HepG2 (cell line): ENCODE results near the gene HSD3B7. TPM values are rescaled to one million over a fixed set of nuclear protein-coding genes. Genes with fewer than 3 reads are reported as not detected.

ENCODE experiments used
- CBX2 ChIP-seq, 2 experiments: fragments of 200-600 bp in 1 of 2; sonication (generic); formaldehyde crosslinking in 1 of 2; IDR thresholded peaks; 2 replicates each; pipeline versions ENCODE4 v1.7.0 to v1.8.1; 2018 to 2022; ENCODE audit warnings: low read depth in 2 of 2, low read length in 1 of 2, mild to moderate bottlenecking in 1 of 2, missing genetic modification reagents in 1 of 2
- HNF4A ChIP-seq: sonication (generic); formaldehyde crosslinking; IDR thresholded peaks from 2 replicates; pipeline ENCODE4 v1.4.0; 2020; ENCODE audit warnings: missing genetic modification reagents
- HOXA3 ChIP-seq: sonication (generic); formaldehyde crosslinking; IDR thresholded peaks from 2 replicates; pipeline ENCODE4 v1.5.0; 2020; ENCODE audit warnings: missing genetic modification reagents
- KDM5B ChIP-seq: sonication (generic); formaldehyde crosslinking; IDR thresholded peaks from 2 replicates; pipeline ENCODE4 v1.4.0; 2020; ENCODE audit warnings: missing genetic modification reagents, mild to moderate bottlenecking, borderline replicate concordance
- POLR2AphosphoS5 ChIP-seq: IDR thresholded peaks from 2 replicates; pipeline ENCODE4 v1.6.1; 2012; ENCODE audit warnings: low read depth, low read length
- REL ChIP-seq: sonication (generic); formaldehyde crosslinking; conservative IDR thresholded peaks from 2 replicates; pipeline ENCODE4 v1.8.0; 2022; ENCODE audit warnings: mild to moderate bottlenecking, missing genetic modification reagents, moderate library complexity
- SAFB2 ChIP-seq: sonication (generic); formaldehyde crosslinking; IDR thresholded peaks from 2 replicates; pipeline ENCODE4 v1.5.1; 2020; ENCODE audit warnings: missing genetic modification reagents, low read depth, mild to moderate bottlenecking, borderline replicate concordance
- SRY ChIP-seq: sonication (generic); formaldehyde crosslinking; IDR thresholded peaks from 2 replicates; pipeline ENCODE4 v1.8.0; 2022; ENCODE audit warnings: mild to moderate bottlenecking, missing genetic modification reagents
- U2AF1 ChIP-seq: fragments of 200-400 bp; formaldehyde crosslinking; optimal IDR thresholded peaks from 2 replicates; pipeline ENCODE3; 2017; ENCODE audit warnings: mild to moderate bottlenecking, low read depth, low read length
- ZNF292 ChIP-seq: sonication (generic); formaldehyde crosslinking; IDR thresholded peaks from 2 replicates; pipeline ENCODE4 v1.8.1; 2022; ENCODE audit warnings: mild to moderate bottlenecking, low read depth, missing genetic modification reagents, borderline replicate concordance
- ZNF432 ChIP-seq: sonication (generic); formaldehyde crosslinking; IDR thresholded peaks from 2 replicates; pipeline ENCODE4 v1.5.0; 2020; ENCODE audit warnings: missing genetic modification reagents, mild to moderate bottlenecking, borderline replicate concordance
- ZNF614 ChIP-seq: IDR thresholded peaks from 2 replicates; pipeline ENCODE4 v1.6.1; 2018; ENCODE audit warnings: missing biosample characterization, missing genetic modification reagents, inconsistent platforms, borderline replicate concordance
- polyA plus RNA-seq, 8 experiments: library from polyadenylated mRNA; depleted of rRNA in 3 of 8; stranded (reverse) in 7 of 8; unstranded in 1 of 8; fragments of >200 nt; fragmentation: Illumina TruSeq in 4 of 8; extraction: Trizol in 4 of 8; gene quantifications; 2 replicates each; pipeline versions ENCODE4 v1.2.1 to v1.2.3, GENCODE V29; 2011 to 2016; ENCODE audit warnings: low read depth in 4 of 8, missing spikeins in 1 of 8, mixed read lengths in 1 of 8; ENCODE audit not compliant: insufficient read depth in 1 of 8
- total RNA-seq, 5 experiments: library from RNA; depleted of rRNA; stranded (reverse); fragments of >200 nt; fragmentation: Illumina TruSeq; extraction: Trizol; gene quantifications; 2 replicates each; pipeline ENCODE4 v1.2.3, GENCODE V29; 2016; ENCODE audit warnings: low read depth in 1 of 5
- TF ChIP-seq, protein P1 (sequence below), 2 experiments: IDR thresholded peaks; 2 replicates each; pipeline ENCODE4 v1.6.1; 2011 to 2012; ENCODE audit warnings: low read length in 2 of 2, borderline replicate concordance in 1 of 2, low read depth in 1 of 2, mild to moderate bottlenecking in 1 of 2, moderate library complexity in 1 of 2
- TF ChIP-seq, protein P2 (sequence below): sonication (generic); formaldehyde crosslinking; IDR thresholded peaks from 2 replicates; pipeline ENCODE4 v1.5.0; 2020; ENCODE audit warnings: mild to moderate bottlenecking, missing genetic modification reagents
- TF ChIP-seq, protein P3 (sequence below): sonication (generic); formaldehyde crosslinking; IDR thresholded peaks from 2 replicates; pipeline ENCODE4 v1.4.0; 2020; ENCODE audit warnings: missing genetic modification reagents
- TF ChIP-seq, protein P4 (sequence below): sonication (generic); formaldehyde crosslinking; IDR thresholded peaks from 2 replicates; pipeline ENCODE4 v1.4.0; 2020; ENCODE audit warnings: low read depth, mild to moderate bottlenecking, missing genetic modification reagents
- TF ChIP-seq, protein P5 (sequence below): sonication (generic); formaldehyde crosslinking; IDR thresholded peaks from 2 replicates; pipeline ENCODE4 v1.5.0; 2020; ENCODE audit warnings: missing genetic modification reagents

The HSD3B7 gene
- total and polyA plus RNA-seq, 2 of the 13 experiments (the other 11 are each of a cell fraction or from before 2014, with no cell fraction given), result 32.9 to 69.7 TPM

DNA sequence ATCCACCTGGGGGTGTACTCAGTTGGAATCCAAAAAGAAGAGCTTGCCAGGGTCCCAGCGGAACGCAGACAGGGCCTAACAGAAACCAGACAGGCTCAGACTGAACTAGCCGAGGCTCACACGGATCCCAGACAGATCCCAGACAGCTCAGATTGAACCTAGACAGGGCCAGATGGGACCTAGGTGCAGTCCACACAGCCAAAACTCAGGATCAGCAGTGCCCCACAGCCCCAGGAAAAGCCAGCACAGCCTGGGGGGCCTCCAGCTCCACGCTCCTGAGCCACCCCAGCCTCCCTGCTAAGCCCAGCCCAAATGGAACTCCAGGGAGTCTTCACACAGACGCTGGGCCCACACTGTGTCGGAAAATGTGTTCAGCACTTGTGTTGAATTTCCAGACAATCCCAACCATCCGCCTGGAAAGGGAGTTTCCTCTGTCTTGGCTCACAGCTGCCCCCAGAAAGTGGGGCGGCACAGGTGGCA lies 17.9 kb downstream of the HSD3B7 start (continued):
- TF ChIP-seq, protein P1, sequence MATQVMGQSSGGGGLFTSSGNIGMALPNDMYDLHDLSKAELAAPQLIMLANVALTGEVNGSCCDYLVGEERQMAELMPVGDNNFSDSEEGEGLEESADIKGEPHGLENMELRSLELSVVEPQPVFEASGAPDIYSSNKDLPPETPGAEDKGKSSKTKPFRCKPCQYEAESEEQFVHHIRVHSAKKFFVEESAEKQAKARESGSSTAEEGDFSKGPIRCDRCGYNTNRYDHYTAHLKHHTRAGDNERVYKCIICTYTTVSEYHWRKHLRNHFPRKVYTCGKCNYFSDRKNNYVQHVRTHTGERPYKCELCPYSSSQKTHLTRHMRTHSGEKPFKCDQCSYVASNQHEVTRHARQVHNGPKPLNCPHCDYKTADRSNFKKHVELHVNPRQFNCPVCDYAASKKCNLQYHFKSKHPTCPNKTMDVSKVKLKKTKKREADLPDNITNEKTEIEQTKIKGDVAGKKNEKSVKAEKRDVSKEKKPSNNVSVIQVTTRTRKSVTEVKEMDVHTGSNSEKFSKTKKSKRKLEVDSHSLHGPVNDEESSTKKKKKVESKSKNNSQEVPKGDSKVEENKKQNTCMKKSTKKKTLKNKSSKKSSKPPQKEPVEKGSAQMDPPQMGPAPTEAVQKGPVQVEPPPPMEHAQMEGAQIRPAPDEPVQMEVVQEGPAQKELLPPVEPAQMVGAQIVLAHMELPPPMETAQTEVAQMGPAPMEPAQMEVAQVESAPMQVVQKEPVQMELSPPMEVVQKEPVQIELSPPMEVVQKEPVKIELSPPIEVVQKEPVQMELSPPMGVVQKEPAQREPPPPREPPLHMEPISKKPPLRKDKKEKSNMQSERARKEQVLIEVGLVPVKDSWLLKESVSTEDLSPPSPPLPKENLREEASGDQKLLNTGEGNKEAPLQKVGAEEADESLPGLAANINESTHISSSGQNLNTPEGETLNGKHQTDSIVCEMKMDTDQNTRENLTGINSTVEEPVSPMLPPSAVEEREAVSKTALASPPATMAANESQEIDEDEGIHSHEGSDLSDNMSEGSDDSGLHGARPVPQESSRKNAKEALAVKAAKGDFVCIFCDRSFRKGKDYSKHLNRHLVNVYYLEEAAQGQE (IDR thresholded peaks at IDR 0.05; ENCODE audit: borderline replicate concordance in 1 of 2, low read depth in 1 of 2, low read length in 2 of 2), result no peak
- TF ChIP-seq CBX2 (IDR thresholded peaks at IDR 0.05; ENCODE audit: low read depth, low read length) (no peak), CBX2 (CRISPR knock-in tag; IDR thresholded peaks at IDR 0.05; ENCODE audit: low read depth) (no peak), ZNF614 (CRISPR knock-in tag) (0 out of 2 replicates have a peak, but pooled peaks have one; percentile 7), HNF4A (no peak), REL (no peak), ZNF292 (0 out of 2 replicates have a peak, but pooled peaks have one; percentile 35), U2AF1 (no peak), ZNF432 (CRISPR knock-in tag) (0 out of 2 replicates have a peak, but pooled peaks have one; percentile 51), KDM5B (CRISPR knock-in tag) (no peak), POLR2AphosphoS5 (no peak), SRY (CRISPR knock-in tag) (no peak), HOXA3 (no peak), SAFB2 (no peak)
- TF ChIP-seq, protein P2, sequence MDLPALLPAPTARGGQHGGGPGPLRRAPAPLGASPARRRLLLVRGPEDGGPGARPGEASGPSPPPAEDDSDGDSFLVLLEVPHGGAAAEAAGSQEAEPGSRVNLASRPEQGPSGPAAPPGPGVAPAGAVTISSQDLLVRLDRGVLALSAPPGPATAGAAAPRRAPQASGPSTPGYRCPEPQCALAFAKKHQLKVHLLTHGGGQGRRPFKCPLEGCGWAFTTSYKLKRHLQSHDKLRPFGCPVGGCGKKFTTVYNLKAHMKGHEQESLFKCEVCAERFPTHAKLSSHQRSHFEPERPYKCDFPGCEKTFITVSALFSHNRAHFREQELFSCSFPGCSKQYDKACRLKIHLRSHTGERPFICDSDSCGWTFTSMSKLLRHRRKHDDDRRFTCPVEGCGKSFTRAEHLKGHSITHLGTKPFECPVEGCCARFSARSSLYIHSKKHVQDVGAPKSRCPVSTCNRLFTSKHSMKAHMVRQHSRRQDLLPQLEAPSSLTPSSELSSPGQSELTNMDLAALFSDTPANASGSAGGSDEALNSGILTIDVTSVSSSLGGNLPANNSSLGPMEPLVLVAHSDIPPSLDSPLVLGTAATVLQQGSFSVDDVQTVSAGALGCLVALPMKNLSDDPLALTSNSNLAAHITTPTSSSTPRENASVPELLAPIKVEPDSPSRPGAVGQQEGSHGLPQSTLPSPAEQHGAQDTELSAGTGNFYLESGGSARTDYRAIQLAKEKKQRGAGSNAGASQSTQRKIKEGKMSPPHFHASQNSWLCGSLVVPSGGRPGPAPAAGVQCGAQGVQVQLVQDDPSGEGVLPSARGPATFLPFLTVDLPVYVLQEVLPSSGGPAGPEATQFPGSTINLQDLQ (CRISPR knock-in tag), result no peak
- TF ChIP-seq, protein P3, sequence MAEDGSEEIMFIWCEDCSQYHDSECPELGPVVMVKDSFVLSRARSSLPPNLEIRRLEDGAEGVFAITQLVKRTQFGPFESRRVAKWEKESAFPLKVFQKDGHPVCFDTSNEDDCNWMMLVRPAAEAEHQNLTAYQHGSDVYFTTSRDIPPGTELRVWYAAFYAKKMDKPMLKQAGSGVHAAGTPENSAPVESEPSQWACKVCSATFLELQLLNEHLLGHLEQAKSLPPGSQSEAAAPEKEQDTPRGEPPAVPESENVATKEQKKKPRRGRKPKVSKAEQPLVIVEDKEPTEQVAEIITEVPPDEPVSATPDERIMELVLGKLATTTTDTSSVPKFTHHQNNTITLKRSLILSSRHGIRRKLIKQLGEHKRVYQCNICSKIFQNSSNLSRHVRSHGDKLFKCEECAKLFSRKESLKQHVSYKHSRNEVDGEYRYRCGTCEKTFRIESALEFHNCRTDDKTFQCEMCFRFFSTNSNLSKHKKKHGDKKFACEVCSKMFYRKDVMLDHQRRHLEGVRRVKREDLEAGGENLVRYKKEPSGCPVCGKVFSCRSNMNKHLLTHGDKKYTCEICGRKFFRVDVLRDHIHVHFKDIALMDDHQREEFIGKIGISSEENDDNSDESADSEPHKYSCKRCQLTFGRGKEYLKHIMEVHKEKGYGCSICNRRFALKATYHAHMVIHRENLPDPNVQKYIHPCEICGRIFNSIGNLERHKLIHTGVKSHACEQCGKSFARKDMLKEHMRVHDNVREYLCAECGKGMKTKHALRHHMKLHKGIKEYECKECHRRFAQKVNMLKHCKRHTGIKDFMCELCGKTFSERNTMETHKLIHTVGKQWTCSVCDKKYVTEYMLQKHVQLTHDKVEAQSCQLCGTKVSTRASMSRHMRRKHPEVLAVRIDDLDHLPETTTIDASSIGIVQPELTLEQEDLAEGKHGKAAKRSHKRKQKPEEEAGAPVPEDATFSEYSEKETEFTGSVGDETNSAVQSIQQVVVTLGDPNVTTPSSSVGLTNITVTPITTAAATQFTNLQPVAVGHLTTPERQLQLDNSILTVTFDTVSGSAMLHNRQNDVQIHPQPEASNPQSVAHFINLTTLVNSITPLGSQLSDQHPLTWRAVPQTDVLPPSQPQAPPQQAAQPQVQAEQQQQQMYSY (CRISPR knock-in tag), result no peak
- TF ChIP-seq, protein P4, sequence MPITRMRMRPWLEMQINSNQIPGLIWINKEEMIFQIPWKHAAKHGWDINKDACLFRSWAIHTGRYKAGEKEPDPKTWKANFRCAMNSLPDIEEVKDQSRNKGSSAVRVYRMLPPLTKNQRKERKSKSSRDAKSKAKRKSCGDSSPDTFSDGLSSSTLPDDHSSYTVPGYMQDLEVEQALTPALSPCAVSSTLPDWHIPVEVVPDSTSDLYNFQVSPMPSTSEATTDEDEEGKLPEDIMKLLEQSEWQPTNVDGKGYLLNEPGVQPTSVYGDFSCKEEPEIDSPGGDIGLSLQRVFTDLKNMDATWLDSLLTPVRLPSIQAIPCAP, result no peak
- TF ChIP-seq, protein P5, sequence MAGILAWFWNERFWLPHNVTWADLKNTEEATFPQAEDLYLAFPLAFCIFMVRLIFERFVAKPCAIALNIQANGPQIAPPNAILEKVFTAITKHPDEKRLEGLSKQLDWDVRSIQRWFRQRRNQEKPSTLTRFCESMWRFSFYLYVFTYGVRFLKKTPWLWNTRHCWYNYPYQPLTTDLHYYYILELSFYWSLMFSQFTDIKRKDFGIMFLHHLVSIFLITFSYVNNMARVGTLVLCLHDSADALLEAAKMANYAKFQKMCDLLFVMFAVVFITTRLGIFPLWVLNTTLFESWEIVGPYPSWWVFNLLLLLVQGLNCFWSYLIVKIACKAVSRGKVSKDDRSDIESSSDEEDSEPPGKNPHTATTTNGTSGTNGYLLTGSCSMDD (CRISPR knock-in tag), result no peak
